ENCODE results near the gene STX19.

Gene STX19

DNA sequence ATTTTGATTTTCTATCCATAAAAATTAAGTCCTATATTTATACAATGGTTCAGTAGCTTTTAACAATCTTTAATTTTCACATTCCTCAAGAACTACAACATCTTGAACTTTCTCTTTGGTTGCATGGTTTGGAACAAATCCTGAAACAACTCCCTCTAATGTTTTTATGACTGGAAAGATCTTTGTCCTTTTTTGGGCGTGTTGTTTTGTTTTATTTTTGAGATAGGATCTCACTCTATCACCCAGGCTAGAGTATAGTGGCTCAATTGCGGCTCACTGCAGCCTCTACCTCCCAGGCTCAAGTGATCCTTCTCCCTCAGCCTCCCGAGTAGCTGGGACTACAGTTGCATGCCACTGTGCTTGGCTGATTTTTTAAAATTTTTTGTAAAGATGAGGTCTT lies 4.0 kb downstream of the STX19 start:
- no peak for DNase-seq (ENCODE audit: extremely low read depth, low read depth)
- TF ChIP-seq CTCF (IDR thresholded peaks at IDR 0.05; ENCODE audit: low read depth, low read length), result no peak

DNA sequence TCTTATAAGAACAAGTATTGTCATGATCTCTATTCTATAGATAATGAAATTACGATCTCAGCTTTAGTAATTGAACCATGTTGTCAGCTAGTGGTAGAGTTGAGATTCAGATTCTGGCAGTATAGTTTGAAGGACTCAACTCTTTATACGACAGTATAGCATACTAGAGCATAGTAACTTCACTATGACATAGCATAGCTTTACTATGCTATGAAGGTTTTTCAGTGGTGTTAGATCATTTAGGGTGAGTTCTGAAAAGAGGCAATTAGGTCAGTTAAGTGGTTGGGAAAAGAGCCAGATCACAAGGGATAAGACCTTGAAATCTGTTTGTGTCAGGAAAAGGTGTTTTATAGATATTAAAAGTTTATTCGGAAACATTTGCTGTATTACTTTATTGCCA lies 8.1 kb downstream of the STX19 start:
- no peak for DNase-seq (ENCODE audit: extremely low read depth, low read depth)
- TF ChIP-seq CTCF (IDR thresholded peaks at IDR 0.05; ENCODE audit: low read depth, low read length), result no peak

DNA sequence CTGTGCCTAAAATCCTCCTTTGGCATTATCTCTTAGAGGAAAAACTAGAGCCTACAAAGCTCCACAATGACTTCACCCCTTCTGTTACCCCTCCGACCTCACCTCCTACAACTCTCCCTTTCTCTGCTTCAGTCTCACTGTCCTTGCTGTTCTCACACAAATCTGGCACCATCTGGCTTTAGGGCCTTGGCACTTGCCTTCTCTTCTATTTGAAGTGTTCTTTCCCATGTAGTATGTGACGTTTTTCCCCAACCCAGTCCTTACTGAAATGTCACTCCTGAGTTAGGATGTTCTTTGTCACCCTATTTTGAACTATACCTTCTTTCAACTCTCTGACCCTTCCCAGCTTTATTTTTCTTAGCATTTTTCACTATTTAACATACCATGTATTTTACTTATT lies 8.7 kb downstream of the STX19 start:
- no peak for TF ChIP-seq CTCF (IDR thresholded peaks at IDR 0.05; ENCODE audit: low read depth, low read length)
- DNase-seq (ENCODE audit: extremely low read depth, low read depth), result no peak

- no peak for DNase-seq (ENCODE audit: extremely low read depth, low read depth)
- TF ChIP-seq CTCF (IDR thresholded peaks at IDR 0.05; ENCODE audit: low read depth, low read length), result no peak
These were observed 13.4 kb downstream of the STX19 start for GRCh38 chr3:94015025-94015424.

- DNase-seq (ENCODE audit: extremely low read depth, low read depth), result no peak
- no peak for TF ChIP-seq CTCF (IDR thresholded peaks at IDR 0.05; ENCODE audit: low read depth, low read length)
These were observed 16.2 kb downstream of the STX19 start for GRCh38 chr3:94012185-94012584.

GRCh38 chr3:94011233-94011711 lies 17.1 kb downstream of the STX19 start:
- no peak for DNase-seq (ENCODE audit: extremely low read depth, low read depth)
- TF ChIP-seq CTCF (IDR thresholded peaks at IDR 0.05; ENCODE audit: low read depth, low read length), result no peak

DNA sequence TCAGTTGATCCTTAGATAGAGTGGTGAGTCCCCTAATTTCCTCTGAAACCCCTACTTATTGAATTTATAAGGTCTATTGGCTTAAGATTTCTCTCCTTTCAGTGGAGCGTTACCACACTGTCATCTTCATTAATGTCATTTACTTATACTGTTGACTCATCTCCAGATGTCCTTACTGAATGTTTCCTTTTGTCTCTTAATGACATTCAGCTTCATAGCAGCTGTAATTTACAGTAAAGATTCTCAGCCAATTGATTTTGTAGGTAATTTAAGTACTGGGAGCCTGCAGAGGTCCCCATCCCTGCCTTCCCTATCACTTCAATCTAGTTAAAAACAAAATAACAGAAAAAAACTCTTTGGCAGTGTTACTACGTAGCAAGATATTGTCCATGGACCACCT lies 18.8 kb downstream of the STX19 start:
- DNase-seq (ENCODE audit: extremely low read depth, low read depth), result no peak
- no peak for TF ChIP-seq CTCF (IDR thresholded peaks at IDR 0.05; ENCODE audit: low read depth, low read length)
